K562 (cell line): ENCODE measurements around the gene ETFRF1. TPM values are rescaled to one million over a fixed set of nuclear protein-coding genes. Genes with fewer than 3 reads are reported as not detected.

ENCODE experiments used
- CREB3L1 ChIP-seq: fragments of 450-650 bp; IDR thresholded peaks from 2 replicates; pipeline ENCODE4 v1.6.1; 2014; ENCODE audit warnings: low read depth, mild to moderate bottlenecking, moderate library complexity, borderline replicate concordance
- DACH1 ChIP-seq: fragments of 450-650 bp; IDR thresholded peaks from 2 replicates; pipeline ENCODE4 v1.6.1; 2018; ENCODE audit not compliant: partially characterized antibody
- E2F5 ChIP-seq: sonication (generic); formaldehyde crosslinking; IDR thresholded peaks from 2 replicates; pipeline ENCODE4 v1.8.0; 2022; ENCODE audit warnings: mild to moderate bottlenecking, missing genetic modification reagents
- HCFC1 ChIP-seq: IDR thresholded peaks from 2 replicates; pipeline ENCODE4 v1.6.1; 2012; ENCODE audit warnings: low read depth, low read length, improper control_type of control experiment
- HLTF ChIP-seq: fragments of 450-650 bp; IDR thresholded peaks from 2 replicates; pipeline ENCODE4 v1.6.1; 2016
- IRF1 ChIP-seq: sonication (generic); formaldehyde crosslinking; IDR thresholded peaks from 2 replicates; pipeline ENCODE4 v1.8.0; 2022; ENCODE audit warnings: missing genetic modification reagents, mild to moderate bottlenecking, borderline replicate concordance
- LARP7 ChIP-seq: fragments of 450-650 bp; IDR thresholded peaks from 2 replicates; pipeline ENCODE4 v1.6.1; 2016
- MYNN ChIP-seq, 2 experiments: sonication (generic); formaldehyde crosslinking in 1 of 2; IDR thresholded peaks; 2 replicates each; pipeline versions ENCODE4 v1.5.0 to v1.6.1; 2016 to 2020; ENCODE audit warnings: antibody characterized with exemption in 1 of 2, missing genetic modification reagents in 1 of 2
- PRDM10 ChIP-seq: fragments of 450-650 bp; IDR thresholded peaks from 2 replicates; pipeline ENCODE4 v1.6.1; 2018; ENCODE audit not compliant: partially characterized antibody
- TAF1 ChIP-seq: IDR thresholded peaks from 2 replicates; pipeline ENCODE4 v1.6.1; 2011; ENCODE audit warnings: mild to moderate bottlenecking, low read length, moderate library complexity; ENCODE audit not compliant: insufficient read depth, control insufficient read depth, severe bottlenecking; ENCODE audit errors: extremely low read depth
- TBP ChIP-seq: optimal IDR thresholded peaks from 2 replicates; pipeline ENCODE3; 2011; ENCODE audit warnings: low read depth, low read length, improper control_type of control experiment
- ZBTB43 ChIP-seq: sonication (generic); formaldehyde crosslinking; IDR thresholded peaks from 2 replicates; pipeline ENCODE4 v1.8.0; 2023; ENCODE audit warnings: mild to moderate bottlenecking, missing genetic modification reagents
- ZFP36 ChIP-seq: fragments of 150-350 bp; IDR thresholded peaks from 2 replicates; pipeline ENCODE4 v1.6.1; 2018; ENCODE audit warnings: low read length, low read depth; ENCODE audit not compliant: partially characterized antibody
- ZNF165 ChIP-seq: fragments of 250-450 bp; sonication (Bioruptor Pico); IDR thresholded peaks from 2 replicates; pipeline ENCODE4 v1.4.0; 2020; ENCODE audit warnings: borderline replicate concordance
- ZNF395 ChIP-seq: fragments of 200-800 bp; sonication (Bioruptor generic); IDR thresholded peaks from 2 replicates; pipeline ENCODE4 v1.6.1; 2017; ENCODE audit warnings: missing genetic modification characterization, missing compliant biosample characterization
- ZNF586 ChIP-seq: fragments of 450-650 bp; formaldehyde crosslinking; conservative IDR thresholded peaks from 2 replicates; pipeline ENCODE4 v1.4.0; 2020; ENCODE audit warnings: mild to moderate bottlenecking, moderate library complexity
- polyA plus RNA-seq, 8 experiments: library from polyadenylated mRNA; depleted of rRNA in 4 of 8; stranded (reverse) in 5 of 8; unstranded in 3 of 8; fragments of >200 nt; fragmentation: Nextera tagmentation in 2 of 8; fragmentation: Illumina TruSeq in 1 of 8; extraction: Ambion mirVana in 2 of 8; extraction: Trizol in 1 of 8; gene quantifications; 2 replicates each; pipeline versions ENCODE4 v1.2.1 to v1.2.3, GENCODE V29; 2011 to 2014; ENCODE audit warnings: inconsistent platforms in 1 of 8, missing spikeins in 1 of 8
- total RNA-seq, 7 experiments: library from RNA; depleted of rRNA in 6 of 7; stranded (reverse); fragments of >200 nt in 6 of 7; fragmentation: Illumina TruSeq in 2 of 7; extraction: Trizol in 2 of 7; gene quantifications; 2 replicates each; pipeline versions ENCODE4 v1.2.1 to v1.2.3, GENCODE V29; 2011 to 2021; ENCODE audit warnings: low replicate concordance in 1 of 7

The ETFRF1 gene
- total and polyA plus RNA-seq, 9 of the 15 experiments (the other 6 are each of a cell fraction or from before 2014, with no cell fraction given), result 16.1 to 107 (median 33.7) TPM

GRCh38 chr12:25250744-25251730, 56.0 kb downstream of the ETFRF1 start, which contains the start of gene KRAS (continued):
- no peak for TF ChIP-seq PRDM10
- no peak for TF ChIP-seq ZNF395 (CRISPR knock-in tag)
- peak; percentile 32; the same call in 1 of the 2 replicates for TF ChIP-seq CREB3L1
- no peak for TF ChIP-seq IRF1 (CRISPR knock-in tag)
- peak; percentile 61 for TF ChIP-seq TBP
- TF ChIP-seq ZNF586 (CRISPR knock-in tag), result no peak
- TF ChIP-seq DACH1, result no peak
- TF ChIP-seq ZBTB43 (CRISPR knock-in tag), result no peak
- TF ChIP-seq MYNN (IDR thresholded peaks at IDR 0.05), result no peak
- TF ChIP-seq MYNN (CRISPR knock-in tag; IDR thresholded peaks at IDR 0.05), result no peak
- TF ChIP-seq TAF1, result peak; percentile 88
- no peak for TF ChIP-seq ZNF165 (CRISPR knock-in tag)
- TF ChIP-seq ZFP36, result no peak
- TF ChIP-seq HCFC1, result peak; percentile 54
- TF ChIP-seq LARP7, result no peak
- TF ChIP-seq HLTF, result no peak
- no peak for TF ChIP-seq E2F5 (CRISPR knock-in tag)
